Measurements from ENCODE around the gene IDI1.

Gene IDI1

DNA sequence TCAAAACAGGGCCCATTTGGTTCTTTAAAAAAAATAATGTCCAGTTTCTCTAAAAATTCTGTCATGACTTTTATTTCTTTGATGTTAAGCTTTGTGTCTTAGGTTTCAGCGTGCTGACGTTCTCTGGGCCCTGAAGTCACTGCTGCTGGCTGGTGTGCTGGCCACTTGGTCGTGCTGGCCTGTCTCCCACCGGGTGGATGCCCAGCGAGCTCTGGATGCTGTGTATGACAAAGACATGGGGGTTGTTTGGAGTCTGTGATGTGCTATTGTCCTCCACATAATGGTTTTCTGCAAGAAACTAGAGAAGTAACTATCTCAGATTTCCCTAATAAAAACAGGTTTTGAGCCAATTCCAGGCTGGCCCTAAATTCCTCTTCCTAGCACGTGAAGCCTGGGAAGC lies 13.7 kb downstream of the IDI1 start:
- no peak for TF ChIP-seq TCF4 (CRISPR knock-in tag; IDR thresholded peaks at IDR 0.05; ENCODE audit: borderline replicate concordance)
- no peak for TF ChIP-seq CSDC2 (CRISPR knock-in tag; IDR thresholded peaks at IDR 0.05)
- TF ChIP-seq SNAI2 (CRISPR knock-in tag; IDR thresholded peaks at IDR 0.05) = no peak
- TF ChIP-seq ZNF70 (CRISPR knock-in tag; IDR thresholded peaks at IDR 0.05) = no peak
- no peak for TF ChIP-seq PPARA (CRISPR knock-in tag; IDR thresholded peaks at IDR 0.05; ENCODE audit: borderline replicate concordance)
- TF ChIP-seq ZC3H10 (CRISPR knock-in tag; IDR thresholded peaks at IDR 0.05) = no peak
- TF ChIP-seq OSR1 (CRISPR knock-in tag; IDR thresholded peaks at IDR 0.05) = no peak
- no peak for TF ChIP-seq ZFP3 (CRISPR knock-in tag; IDR thresholded peaks at IDR 0.05)
- TF ChIP-seq TOX (CRISPR knock-in tag; IDR thresholded peaks at IDR 0.05; ENCODE audit: borderline replicate concordance) = no peak
- no peak for TF ChIP-seq ZNF8 (CRISPR knock-in tag; IDR thresholded peaks at IDR 0.05)
- ATAC-seq = no peak

DNA sequence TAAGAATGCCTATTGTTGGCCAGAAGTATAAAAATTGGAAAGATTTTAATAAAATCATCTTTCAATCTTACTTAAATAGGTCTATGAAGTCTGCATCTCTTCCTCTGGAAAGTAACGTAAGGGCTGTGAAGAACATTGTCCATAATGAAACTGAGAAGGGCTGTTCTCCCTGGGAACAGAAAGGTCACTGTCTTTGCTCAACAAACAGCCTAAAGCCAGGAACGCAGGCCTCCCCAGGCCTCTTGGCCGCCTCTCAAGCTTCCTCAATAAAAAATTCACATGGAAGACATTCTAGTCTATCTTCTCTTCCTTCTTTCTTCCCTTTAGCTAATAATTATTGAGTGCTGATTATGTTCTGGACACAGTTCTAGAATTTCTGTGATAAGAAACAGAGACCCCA lies 14.2 kb downstream of the IDI1 start:
- no peak for TF ChIP-seq SNAI2 (CRISPR knock-in tag; IDR thresholded peaks at IDR 0.05)
- TF ChIP-seq, protein P1, sequence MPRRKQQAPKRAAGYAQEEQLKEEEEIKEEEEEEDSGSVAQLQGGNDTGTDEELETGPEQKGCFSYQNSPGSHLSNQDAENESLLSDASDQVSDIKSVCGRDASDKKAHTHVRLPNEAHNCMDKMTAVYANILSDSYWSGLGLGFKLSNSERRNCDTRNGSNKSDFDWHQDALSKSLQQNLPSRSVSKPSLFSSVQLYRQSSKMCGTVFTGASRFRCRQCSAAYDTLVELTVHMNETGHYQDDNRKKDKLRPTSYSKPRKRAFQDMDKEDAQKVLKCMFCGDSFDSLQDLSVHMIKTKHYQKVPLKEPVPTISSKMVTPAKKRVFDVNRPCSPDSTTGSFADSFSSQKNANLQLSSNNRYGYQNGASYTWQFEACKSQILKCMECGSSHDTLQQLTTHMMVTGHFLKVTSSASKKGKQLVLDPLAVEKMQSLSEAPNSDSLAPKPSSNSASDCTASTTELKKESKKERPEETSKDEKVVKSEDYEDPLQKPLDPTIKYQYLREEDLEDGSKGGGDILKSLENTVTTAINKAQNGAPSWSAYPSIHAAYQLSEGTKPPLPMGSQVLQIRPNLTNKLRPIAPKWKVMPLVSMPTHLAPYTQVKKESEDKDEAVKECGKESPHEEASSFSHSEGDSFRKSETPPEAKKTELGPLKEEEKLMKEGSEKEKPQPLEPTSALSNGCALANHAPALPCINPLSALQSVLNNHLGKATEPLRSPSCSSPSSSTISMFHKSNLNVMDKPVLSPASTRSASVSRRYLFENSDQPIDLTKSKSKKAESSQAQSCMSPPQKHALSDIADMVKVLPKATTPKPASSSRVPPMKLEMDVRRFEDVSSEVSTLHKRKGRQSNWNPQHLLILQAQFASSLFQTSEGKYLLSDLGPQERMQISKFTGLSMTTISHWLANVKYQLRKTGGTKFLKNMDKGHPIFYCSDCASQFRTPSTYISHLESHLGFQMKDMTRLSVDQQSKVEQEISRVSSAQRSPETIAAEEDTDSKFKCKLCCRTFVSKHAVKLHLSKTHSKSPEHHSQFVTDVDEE (CRISPR knock-in tag; IDR thresholded peaks at IDR 0.05) = no peak
- no peak for TF ChIP-seq ISL1 (CRISPR knock-in tag; IDR thresholded peaks at IDR 0.05)
- no peak for TF ChIP-seq PPARA (CRISPR knock-in tag; IDR thresholded peaks at IDR 0.05; ENCODE audit: borderline replicate concordance)
- TF ChIP-seq ARNTL (CRISPR knock-in tag; IDR thresholded peaks at IDR 0.05; ENCODE audit: borderline replicate concordance, low read depth) = no peak
- TF ChIP-seq TCF4 (CRISPR knock-in tag; IDR thresholded peaks at IDR 0.05; ENCODE audit: borderline replicate concordance) = no peak
- no peak for TF ChIP-seq ZNF565 (CRISPR knock-in tag; conservative IDR thresholded peaks at IDR 0.05; ENCODE audit: low read depth)
- TF ChIP-seq RARB (CRISPR knock-in tag; IDR thresholded peaks at IDR 0.05) = no peak
- no peak for TF ChIP-seq ZNF8 (CRISPR knock-in tag; IDR thresholded peaks at IDR 0.05)
- TF ChIP-seq, protein P2, sequence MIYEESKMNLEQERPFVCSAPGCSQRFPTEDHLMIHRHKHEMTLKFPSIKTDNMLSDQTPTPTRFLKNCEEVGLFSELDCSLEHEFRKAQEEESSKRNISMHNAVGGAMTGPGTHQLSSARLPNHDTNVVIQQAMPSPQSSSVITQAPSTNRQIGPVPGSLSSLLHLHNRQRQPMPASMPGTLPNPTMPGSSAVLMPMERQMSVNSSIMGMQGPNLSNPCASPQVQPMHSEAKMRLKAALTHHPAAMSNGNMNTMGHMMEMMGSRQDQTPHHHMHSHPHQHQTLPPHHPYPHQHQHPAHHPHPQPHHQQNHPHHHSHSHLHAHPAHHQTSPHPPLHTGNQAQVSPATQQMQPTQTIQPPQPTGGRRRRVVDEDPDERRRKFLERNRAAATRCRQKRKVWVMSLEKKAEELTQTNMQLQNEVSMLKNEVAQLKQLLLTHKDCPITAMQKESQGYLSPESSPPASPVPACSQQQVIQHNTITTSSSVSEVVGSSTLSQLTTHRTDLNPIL (CRISPR knock-in tag; IDR thresholded peaks at IDR 0.05; ENCODE audit: low read depth) = no peak
- no peak for TF ChIP-seq OSR1 (CRISPR knock-in tag; IDR thresholded peaks at IDR 0.05)
- no peak for TF ChIP-seq CSDC2 (CRISPR knock-in tag; IDR thresholded peaks at IDR 0.05)
- no peak for TF ChIP-seq TOX (CRISPR knock-in tag; IDR thresholded peaks at IDR 0.05; ENCODE audit: borderline replicate concordance)
- no peak for TF ChIP-seq ESRRG (CRISPR knock-in tag; IDR thresholded peaks at IDR 0.05)
- TF ChIP-seq ZFP30 (CRISPR knock-in tag; IDR thresholded peaks at IDR 0.05) = no peak
- TF ChIP-seq BACH2 (CRISPR knock-in tag; IDR thresholded peaks at IDR 0.05; ENCODE audit: borderline replicate concordance) = no peak

DNA sequence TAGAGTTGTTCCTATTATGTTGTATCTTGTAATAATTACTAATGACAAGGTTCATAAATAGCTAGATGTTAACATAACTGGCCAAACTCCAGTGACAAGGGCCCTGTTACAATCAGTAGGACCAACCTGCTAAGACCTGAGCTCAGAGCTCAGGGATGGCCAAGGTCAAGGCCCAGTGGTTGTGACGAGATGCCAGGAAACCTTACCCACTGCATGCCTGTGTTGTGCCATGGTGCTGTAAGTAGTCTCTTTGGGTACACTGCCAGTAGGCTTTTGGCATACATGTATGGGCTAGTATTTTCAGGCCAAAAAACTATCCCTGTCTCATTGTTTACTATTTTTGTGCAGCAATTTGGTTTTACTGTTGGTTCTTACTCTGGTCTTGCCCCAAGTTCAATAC lies 15.3 kb downstream of the IDI1 start:
- TF ChIP-seq ZNF8 (CRISPR knock-in tag; IDR thresholded peaks at IDR 0.05) = no peak
- no peak for TF ChIP-seq TOX (CRISPR knock-in tag; IDR thresholded peaks at IDR 0.05; ENCODE audit: borderline replicate concordance)
- TF ChIP-seq, protein P1 (CRISPR knock-in tag; IDR thresholded peaks at IDR 0.05) = no peak
- ATAC-seq = no peak

More for the DNA sequence above, 14.2 kb downstream of the IDI1 start:
- ATAC-seq = no peak

DNA sequence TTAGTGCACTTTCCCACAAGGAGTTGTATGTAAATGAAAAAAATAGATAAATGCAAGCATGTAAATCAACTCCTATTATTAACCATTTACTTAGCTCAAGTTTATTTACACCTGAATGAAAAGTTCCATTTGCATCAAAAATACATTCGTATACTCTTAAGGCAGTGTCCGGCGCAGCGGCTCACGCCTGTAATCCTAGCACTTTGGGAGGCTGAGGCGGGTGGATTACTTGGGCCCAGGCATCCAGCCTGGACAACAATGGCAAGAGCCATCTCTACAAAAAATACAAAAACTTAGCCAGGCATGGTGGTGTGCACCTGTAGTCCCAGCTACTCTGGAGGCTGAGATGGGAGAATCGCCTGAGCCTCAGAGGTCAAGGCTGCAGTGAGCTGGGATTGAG lies 19.1 kb downstream of the IDI1 start:
- no peak for ATAC-seq

More for the DNA sequence above, 19.1 kb downstream of the IDI1 start:
- TF ChIP-seq RARB (CRISPR knock-in tag; IDR thresholded peaks at IDR 0.05) (no peak), ZC3H10 (CRISPR knock-in tag; IDR thresholded peaks at IDR 0.05) (no peak), ISL1 (CRISPR knock-in tag; IDR thresholded peaks at IDR 0.05) (no peak), PPARA (CRISPR knock-in tag; IDR thresholded peaks at IDR 0.05; ENCODE audit: borderline replicate concordance) (no peak), ZNF70 (CRISPR knock-in tag; IDR thresholded peaks at IDR 0.05) (no peak), ZNF8 (CRISPR knock-in tag; IDR thresholded peaks at IDR 0.05) (no peak), ZNF565 (CRISPR knock-in tag; conservative IDR thresholded peaks at IDR 0.05; ENCODE audit: low read depth) (no peak), OSR1 (CRISPR knock-in tag; IDR thresholded peaks at IDR 0.05) (no peak)
- TF ChIP-seq, protein P3, sequence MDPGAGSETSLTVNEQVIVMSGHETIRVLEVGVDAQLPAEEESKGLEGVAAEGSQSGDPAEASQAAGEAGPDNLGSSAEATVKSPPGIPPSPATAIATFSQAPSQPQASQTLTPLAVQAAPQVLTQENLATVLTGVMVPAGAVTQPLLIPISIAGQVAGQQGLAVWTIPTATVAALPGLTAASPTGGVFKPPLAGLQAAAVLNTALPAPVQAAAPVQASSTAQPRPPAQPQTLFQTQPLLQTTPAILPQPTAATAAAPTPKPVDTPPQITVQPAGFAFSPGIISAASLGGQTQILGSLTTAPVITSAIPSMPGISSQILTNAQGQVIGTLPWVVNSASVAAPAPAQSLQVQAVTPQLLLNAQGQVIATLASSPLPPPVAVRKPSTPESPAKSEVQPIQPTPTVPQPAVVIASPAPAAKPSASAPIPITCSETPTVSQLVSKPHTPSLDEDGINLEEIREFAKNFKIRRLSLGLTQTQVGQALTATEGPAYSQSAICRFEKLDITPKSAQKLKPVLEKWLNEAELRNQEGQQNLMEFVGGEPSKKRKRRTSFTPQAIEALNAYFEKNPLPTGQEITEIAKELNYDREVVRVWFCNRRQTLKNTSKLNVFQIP (CRISPR knock-in tag; IDR thresholded peaks at IDR 0.05; ENCODE audit: borderline replicate concordance, low read depth) = no peak
- TF ChIP-seq, protein P1 (CRISPR knock-in tag; IDR thresholded peaks at IDR 0.05) = no peak

Measured in SK-N-SH treated with all-trans-retinoic acid at 6 μM for 48 hours (cell line).